ENCODE measurements around the gene EGLN3.
A peak's percentile ranks its signal among the peaks of the same experiment; 100 is the strongest.

Gene EGLN3

DNA sequence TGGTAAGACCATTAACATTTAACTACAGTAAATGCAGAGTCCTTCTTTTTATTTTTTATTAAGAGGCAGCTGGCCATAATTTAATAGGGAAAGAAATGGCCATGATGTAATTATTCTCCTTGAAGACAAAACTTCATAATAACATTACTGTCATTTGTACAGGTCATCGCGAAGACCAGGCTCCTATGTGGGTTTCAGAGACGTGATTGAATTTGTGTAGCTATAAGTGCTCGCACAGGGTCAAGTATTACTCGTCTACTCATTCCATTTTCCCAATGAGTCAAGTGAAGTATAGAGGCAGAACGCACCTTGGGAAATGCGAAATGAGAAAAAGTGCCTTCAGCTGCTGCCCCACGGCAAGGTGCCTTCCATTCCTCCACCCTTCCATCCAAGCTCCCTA, 40.4 kb downstream of the EGLN3 start:
- DNase-seq (ENCODE audit: low spot score) = no peak

GRCh38 chr14:33909380-33910084, 41.3 kb downstream of the EGLN3 start:
- DNase-seq (ENCODE audit: low spot score) = no peak

DNA sequence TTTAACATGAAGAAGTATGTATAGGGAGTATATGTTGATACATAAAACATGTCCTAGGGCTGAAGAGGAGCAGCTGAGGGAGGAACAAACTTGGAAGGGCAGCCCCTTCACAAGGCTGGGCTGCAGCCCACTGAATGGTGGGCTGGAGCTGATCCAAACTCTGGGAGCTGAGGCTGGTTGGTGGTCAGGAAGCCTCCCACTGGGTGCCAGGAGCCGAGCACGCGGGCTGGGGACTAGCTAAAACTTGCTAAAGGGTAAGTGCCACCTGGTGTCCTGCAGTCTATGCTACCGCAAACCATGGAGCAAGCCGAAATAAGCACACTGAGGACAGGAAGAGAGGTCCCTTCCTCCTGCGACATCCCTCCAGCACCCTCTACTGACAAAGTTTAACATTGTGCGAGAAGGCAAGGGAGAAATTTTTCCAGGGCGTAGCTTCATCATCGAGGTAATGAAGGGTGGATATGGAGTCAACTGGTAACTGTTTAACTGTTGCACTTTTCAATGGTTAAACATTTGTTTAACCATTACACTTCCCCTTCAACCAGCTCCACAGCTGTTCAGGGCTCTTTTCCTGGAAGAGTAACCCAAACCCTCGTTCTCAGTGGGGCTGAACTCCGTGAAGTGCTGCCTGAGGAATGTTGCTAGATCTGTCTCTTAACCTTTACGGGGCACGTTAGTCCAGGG, 42.2 kb downstream of the EGLN3 start:
- DNase-seq (ENCODE audit: low spot score) = peak; percentile 4

DNA sequence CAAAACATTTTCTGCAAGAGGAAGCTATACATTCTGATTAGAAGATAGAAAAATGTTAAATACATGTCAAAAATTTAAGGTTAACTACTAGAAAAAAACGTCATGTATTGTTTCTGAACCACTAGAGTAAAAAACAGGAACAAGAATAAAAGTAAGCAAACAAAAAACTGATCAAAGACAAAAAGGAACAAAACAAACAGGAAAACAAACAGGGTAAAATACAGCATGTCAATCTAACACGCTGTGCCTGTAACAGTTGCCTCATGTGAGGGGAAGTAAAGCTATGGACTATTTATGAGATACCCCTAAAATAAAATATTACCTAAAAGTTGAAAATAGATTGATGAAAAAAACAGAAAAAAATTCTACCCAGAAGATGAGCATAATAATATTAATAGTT, 43.9 kb downstream of the EGLN3 start:
- no peak for DNase-seq (ENCODE audit: low spot score)

DNA sequence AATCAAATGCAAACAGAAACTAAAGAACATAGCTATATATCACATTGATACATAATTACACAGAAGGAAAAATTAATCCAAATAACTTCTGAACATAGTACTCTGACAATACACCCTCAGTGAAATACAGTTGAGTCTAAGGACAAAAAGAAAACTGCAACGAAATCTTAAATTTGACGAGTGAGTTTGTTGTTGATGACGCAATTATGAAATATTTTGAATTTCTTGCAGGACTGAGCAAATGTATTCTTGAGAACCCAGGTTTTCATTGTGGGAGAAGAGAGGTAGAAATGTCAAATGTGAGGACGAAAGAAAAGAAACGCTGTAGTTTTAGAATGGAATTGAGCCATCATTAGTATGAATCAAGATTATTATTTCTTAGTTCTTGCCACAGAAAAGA, 46.3 kb downstream of the EGLN3 start:
- no peak for DNase-seq (ENCODE audit: low spot score)

- DNase-seq (ENCODE audit: low spot score) = no peak
Observed at GRCh38 chr14:33903369-33903768, 47.5 kb downstream of the EGLN3 start.

- DNase-seq (ENCODE audit: low spot score) = no peak
Observed at GRCh38 chr14:33902363-33902762, 48.5 kb downstream of the EGLN3 start.

DNA sequence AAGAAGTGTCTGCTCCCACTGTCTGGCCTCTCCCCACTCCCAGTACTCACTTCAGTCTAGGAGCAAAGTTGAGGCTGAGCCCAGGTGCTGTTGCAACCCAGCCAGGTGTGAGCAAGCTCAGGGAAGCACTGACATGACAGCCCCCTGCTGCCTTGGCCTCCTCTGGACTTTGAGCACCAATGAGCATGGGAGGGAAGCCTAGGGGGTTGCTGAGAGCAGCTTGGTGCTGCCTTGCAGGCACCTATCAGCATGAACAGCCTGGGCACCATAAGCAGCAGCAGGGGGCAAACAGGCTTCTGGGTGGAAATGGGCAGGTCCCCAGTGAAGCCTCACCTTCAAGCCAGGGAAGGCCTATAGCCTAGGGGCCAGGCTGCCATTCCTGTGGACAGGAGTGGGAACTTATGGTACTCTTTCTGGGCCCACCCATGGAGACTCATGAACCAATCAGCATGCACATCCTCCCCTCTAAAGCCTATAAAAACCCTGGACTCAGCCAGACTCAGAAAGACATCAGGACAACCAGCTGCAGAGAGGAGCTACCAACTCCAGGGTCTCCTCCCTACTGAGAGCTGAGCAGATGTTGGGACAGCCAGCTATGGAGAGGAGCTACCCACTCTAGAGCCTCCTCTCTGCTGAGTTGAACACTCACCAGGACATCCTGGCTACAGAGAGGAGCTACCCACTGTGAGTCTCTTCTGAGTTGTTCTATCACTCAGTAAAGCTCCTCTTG, 49.3 kb downstream of the EGLN3 start:
- DNase-seq (ENCODE audit: low spot score) = no peak

GRCh38 chr14:33900706-33901105, 50.2 kb downstream of the EGLN3 start:
- DNase-seq (ENCODE audit: low spot score) = no peak

DNA sequence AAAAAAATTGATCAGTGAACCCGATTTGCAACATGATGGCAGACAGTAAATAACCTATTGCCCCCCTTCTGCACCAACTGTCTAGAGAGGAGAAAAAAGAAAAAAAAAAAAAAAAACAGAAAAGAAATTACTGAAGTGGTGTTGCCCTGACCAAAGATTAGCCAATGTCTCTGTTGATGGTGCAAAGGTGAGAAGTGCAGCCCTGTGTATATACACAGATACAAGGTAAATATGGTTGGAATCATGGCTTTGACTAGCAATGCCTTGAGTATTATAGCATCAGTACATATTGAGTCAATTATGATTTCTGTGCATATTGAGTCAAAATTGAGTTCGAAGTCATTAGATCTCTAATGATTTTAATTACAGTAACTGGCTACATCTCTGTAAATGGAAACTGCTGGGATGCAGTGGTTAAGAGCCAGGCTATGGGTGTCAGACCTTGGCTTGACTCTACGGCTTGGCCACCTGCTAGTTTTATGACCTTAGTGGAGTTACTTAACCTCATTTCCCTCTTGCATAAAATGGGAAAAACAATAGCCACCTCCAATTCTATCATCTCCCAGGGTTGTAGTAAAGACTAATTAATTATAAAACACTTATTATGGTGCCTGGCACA, 51.0 kb downstream of the EGLN3 start:
- DNase-seq (ENCODE audit: low spot score) = no peak

GRCh38 chr14:33897878-33898535, 52.9 kb downstream of the EGLN3 start:
- no peak for DNase-seq (ENCODE audit: low spot score)

- DNase-seq (ENCODE audit: low spot score) = no peak
Observed at GRCh38 chr14:33897382-33897781, 53.5 kb downstream of the EGLN3 start.

DNA sequence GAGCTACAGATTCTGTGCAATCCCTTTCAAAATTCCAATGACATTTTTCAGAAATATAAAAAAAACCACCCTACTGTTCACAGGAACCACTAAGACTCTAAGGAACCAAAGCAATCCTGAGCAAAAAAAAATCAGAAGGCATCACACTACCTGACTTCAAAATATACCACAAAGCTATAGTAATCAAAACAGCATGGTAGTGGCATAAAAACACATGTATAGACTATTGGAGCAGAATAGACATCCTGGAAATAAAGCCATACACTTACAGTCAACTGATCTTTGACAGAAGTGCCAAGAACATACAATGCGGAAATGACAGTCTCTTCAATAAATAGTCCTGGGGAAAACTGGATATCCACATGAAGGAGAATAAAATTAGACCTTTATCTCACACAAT, 56.5 kb downstream of the EGLN3 start:
- no peak for DNase-seq (ENCODE audit: low spot score)

GRCh38 chr14:33891700-33892099, 59.2 kb downstream of the EGLN3 start:
- no peak for DNase-seq (ENCODE audit: low spot score)

- DNase-seq (ENCODE audit: low spot score) = no peak
Observed at GRCh38 chr14:33884916-33885315, 66.0 kb downstream of the EGLN3 start.

DNA sequence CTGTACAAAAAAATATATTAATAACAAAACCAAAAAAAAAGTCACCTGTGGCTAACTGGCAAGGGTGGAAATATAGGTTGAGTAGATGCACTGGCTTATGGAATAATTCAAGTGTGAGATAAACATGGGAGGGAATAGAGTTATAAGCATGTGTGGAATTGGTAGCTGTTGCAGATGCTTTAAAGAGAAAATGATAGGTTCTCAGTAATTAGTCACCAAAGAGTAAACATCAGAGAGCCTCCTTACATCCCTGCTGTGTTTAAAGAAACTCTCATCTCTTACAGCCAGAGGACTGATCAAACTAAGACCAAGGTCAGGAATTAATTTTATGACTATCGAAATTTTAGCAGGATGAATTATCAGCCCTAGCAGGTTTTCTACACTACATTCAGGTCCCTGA, 70.5 kb downstream of the EGLN3 start:
- no peak for DNase-seq (ENCODE audit: low spot score)

GRCh38 chr14:33879684-33880286, 71.1 kb downstream of the EGLN3 start:
- no peak for DNase-seq (ENCODE audit: low spot score)

DNA sequence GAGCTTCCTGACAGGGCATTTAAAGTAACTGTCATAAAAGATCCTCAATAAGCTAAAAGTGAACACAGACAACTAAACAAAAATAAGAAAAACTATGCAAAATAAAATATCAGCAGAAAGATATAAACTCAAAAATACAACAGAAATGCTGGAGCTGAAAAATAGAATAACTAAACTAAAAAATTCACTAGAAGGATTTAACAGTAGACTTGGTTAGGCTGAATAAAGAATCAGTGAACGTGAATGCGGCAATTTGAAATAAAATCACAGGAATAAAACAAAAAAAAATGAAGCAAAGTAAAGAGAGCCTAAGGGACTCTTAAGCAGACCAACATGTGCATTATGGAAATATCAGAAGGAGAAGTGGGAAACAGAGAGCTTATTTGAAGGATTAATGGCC, 74.6 kb downstream of the EGLN3 start:
- DNase-seq (ENCODE audit: low spot score) = no peak
